OCI-LY1 (cell line): ENCODE data around the gene PDK2.

ENCODE experiments used
- CTCF ChIP-seq: fragments of 200-600 bp; sonication (generic), shearing (Covaris generic); IDR thresholded peaks from 2 replicates; pipeline ENCODE4 v1.5.1; 2017; ENCODE audit warnings: mild to moderate bottlenecking, antibody characterized with exemption, low read length, moderate library complexity, mixed read lengths
- EZH2 ChIP-seq: fragments of 200-600 bp; sonication (generic), shearing (Covaris generic); IDR thresholded peaks from 2 replicates; pipeline ENCODE4 v1.8.0; 2017; ENCODE audit warnings: borderline replicate concordance, mixed run types, mild to moderate bottlenecking, antibody characterized with exemption, low read length, moderate library complexity, mixed read lengths

- TF ChIP-seq CTCF (no peak), EZH2 (no peak)
These were observed 3.9 kb downstream of the PDK2 start for GRCh38 chr17:50099003-50099402.
